ENCODE measurements around the gene HDAC9.

The HDAC9 gene

DNA sequence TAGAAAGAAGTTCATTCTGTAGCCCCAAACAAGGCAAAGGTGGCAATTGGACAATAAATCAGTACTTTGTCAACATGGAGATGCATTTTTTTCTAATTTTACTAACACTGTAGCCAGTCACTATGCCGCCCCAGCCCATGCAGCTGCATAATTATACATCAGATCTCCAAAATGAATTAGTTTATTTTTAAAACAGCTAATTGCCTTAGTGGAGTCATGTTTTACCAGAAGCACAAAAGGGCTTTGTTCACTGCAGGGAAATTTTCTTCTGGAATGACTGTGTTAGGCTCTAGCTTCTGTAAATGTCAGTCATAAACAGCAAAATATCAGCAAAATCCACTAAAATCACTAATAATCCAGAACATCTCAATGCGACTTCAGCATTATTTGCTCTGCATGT is 20.1 kb upstream of the HDAC9 start:
- Histone ChIP-seq H3K27ac (no peak overlapping the region), H3K27me3 (no peaks in the 10 kb centered on the region), H3K36me3 (no peaks in the 10 kb centered on the region), H3K4me3 (no peak overlapping the region), H3K9me3 (no peaks in the 10 kb centered on the region), H3K4me1 (peaks cover 0 to 33% (median 3%) of the 10 kb centered on the region in 4 donors)
- DNase-seq: no peak
- intact Hi-C loops (cut with DNase I; ENCODE audit: low total_unique reads): no loop called here
- no peak for TF ChIP-seq CTCF (IDR thresholded peaks at IDR 0.05)

- no peak for TF ChIP-seq CTCF (IDR thresholded peaks at IDR 0.05)
- no peaks in the 10 kb centered on the region for H3K9me3 ChIP-seq
- no peak overlapping the region for H3K4me3 ChIP-seq
- DNase-seq: no peak
- no peaks in the 10 kb centered on the region for H3K27me3 ChIP-seq
- intact Hi-C loops (cut with DNase I; ENCODE audit: low total_unique reads): no loop called here
- peaks cover 0 to 17% (median 3%) of the 10 kb centered on the region in 4 donors for H3K4me1 ChIP-seq
- no peaks in the 10 kb centered on the region for H3K36me3 ChIP-seq
- H3K27ac ChIP-seq: no peak overlapping the region
Observed at GRCh38 chr7:18481776-18482175, 13.8 kb upstream of the HDAC9 start.

GRCh38 chr7:18488049-18488448 is 7.5 kb upstream of the HDAC9 start:
- no peak overlapping the region for H3K27ac ChIP-seq
- H3K27me3 ChIP-seq: no peaks in the 10 kb centered on the region
- intact Hi-C loops (cut with DNase I; ENCODE audit: low total_unique reads): no loop called here
- no peak for TF ChIP-seq CTCF (IDR thresholded peaks at IDR 0.05)
- no peak for DNase-seq
- H3K36me3 ChIP-seq: no peaks in the 10 kb centered on the region
- no peak overlapping the region for H3K4me3 ChIP-seq
- H3K9me3 ChIP-seq: no peaks in the 10 kb centered on the region
- peaks cover 0 to 19% (median 0%) of the 10 kb centered on the region in 4 donors for H3K4me1 ChIP-seq

DNA sequence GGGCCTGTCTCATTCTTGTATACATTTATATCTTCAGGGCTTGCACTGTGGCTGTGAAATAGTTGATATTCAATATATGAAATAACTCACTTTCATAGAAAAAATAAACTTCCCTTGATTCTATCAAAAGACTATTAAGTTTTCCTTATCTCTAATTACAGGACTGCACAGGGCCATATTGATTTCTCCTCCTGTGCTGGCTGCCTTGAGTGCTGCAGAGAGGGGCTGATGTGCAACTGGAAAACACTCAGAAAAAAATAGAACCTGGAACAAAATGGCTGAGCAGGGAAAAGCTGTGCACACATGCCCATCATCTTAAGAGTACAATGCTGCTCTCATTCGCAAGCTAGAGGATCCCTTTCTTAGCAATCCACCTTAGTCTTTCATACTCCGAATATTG is 5.9 kb upstream of the HDAC9 start:
- no peak for TF ChIP-seq CTCF (IDR thresholded peaks at IDR 0.05)
- Histone ChIP-seq H3K27ac (no peak overlapping the region), H3K36me3 (no peaks in the 10 kb centered on the region), H3K9me3 (no peaks in the 10 kb centered on the region), H3K4me3 (no peak overlapping the region), H3K27me3 (no peaks in the 10 kb centered on the region), H3K4me1 (peaks cover 0 to 24% (median under 1%) of the 10 kb centered on the region in 4 donors)
- intact Hi-C loops (cut with DNase I; ENCODE audit: low total_unique reads): no loop called here
- no peak for DNase-seq

GRCh38 chr7:18491871-18492270 is 3.7 kb upstream of the HDAC9 start:
- H3K27me3 ChIP-seq: no peaks in the 10 kb centered on the region
- no peaks in the 10 kb centered on the region for H3K36me3 ChIP-seq
- intact Hi-C loops (cut with DNase I; ENCODE audit: low total_unique reads): no loop called here
- peaks cover 0 to 34% (median 2%) of the 10 kb centered on the region in 4 donors for H3K4me1 ChIP-seq
- TF ChIP-seq CTCF (IDR thresholded peaks at IDR 0.05): no peak
- no peak for DNase-seq
- no peak overlapping the region for H3K4me3 ChIP-seq
- no peaks in the 10 kb centered on the region for H3K9me3 ChIP-seq
- H3K27ac ChIP-seq: no peak overlapping the region

DNA sequence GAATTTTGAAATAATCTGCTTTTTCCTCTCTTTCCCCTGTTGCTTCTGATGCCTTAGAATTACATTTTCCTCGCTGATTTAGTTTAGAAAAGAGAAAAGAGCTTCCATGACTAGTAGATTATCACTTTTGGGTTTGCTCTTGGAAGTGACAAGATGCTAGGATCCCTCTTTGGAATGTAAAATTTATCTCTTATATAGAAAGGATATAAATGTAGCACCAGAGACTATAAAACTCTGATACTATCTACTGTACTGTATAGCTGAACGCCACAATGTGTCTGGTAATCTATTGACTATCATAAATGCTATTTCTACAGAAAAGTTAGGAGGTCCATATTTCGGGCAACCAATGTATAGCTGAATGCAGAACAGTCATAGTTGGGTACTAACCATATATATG is 1.1 kb upstream of the HDAC9 start:
- Histone ChIP-seq H3K27ac (peak overlapping the region; percentile 56 to 71), H3K4me3 (no peak overlapping the region)
- intact Hi-C loops (cut with DNase I; ENCODE audit: low total_unique reads): no loop called here

More for the DNA sequence above, 1.1 kb upstream of the HDAC9 start:
- Histone ChIP-seq H3K27me3 (no peaks in the 10 kb centered on the region), H3K9me3 (no peaks in the 10 kb centered on the region), H3K4me1 (peaks cover 0 to 41% (median 9%) of the 10 kb centered on the region in 4 donors), H3K36me3 (no peaks in the 10 kb centered on the region)
- no peak for TF ChIP-seq CTCF (IDR thresholded peaks at IDR 0.05)
- no peak for DNase-seq
